Central memory CD4-positive, alpha-beta T cell (primary cell): ENCODE data around the gene EDEM3.

Source experiments
- DNase-seq: peaks from one replicate; pipeline ENCODE4 v3.0.0; 2022

EDEM3 gene

GRCh38 chr1:184664661-184665060 lies 90.0 kb downstream of the EDEM3 start:
- no peak for DNase-seq

GRCh38 chr1:184664042-184664660 lies 90.5 kb downstream of the EDEM3 start:
- DNase-seq: no peak

- DNase-seq: no peak
Observed at GRCh38 chr1:184661801-184662200, 92.9 kb downstream of the EDEM3 start.

DNA sequence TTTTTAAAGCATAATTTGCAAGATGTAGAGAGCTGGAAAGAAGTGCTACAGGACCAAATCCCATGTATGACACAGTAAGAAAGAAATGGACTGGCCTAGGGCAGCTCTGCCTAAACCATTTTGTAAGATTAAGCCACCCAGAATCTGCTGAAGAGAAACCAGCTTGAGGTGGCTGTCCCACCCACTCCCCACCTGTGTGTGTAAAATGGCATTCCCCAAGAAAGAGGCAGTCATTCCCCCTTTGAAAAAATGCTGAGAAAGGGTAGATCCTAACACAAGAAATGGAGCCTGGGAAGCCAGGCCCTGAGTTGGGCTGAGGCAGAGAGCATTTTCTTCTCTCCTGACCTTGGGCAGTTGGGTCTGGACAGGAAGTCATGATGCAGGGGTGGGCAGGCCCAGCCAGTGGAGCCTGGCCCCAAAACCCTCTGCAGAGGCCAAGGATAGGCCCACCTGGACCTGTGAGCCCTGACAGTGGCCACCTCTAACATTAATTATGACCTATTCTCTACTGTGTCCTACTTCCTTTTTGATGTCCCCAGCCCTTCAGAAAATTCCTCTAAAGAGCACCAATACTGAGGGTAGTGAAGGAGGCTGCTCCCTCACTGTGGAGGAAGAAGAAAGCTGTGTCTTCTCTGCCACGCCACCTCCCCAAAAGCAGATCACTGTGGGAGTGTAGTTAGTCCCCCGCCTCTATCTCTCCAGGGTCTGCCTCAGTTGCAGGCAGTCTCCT lies 94.0 kb downstream of the EDEM3 start:
- DNase-seq: no peak

GRCh38 chr1:184658055-184658454 lies 96.6 kb downstream of the EDEM3 start:
- DNase-seq: no peak

GRCh38 chr1:184656221-184656620 lies 98.4 kb downstream of the EDEM3 start:
- no peak for DNase-seq

DNA sequence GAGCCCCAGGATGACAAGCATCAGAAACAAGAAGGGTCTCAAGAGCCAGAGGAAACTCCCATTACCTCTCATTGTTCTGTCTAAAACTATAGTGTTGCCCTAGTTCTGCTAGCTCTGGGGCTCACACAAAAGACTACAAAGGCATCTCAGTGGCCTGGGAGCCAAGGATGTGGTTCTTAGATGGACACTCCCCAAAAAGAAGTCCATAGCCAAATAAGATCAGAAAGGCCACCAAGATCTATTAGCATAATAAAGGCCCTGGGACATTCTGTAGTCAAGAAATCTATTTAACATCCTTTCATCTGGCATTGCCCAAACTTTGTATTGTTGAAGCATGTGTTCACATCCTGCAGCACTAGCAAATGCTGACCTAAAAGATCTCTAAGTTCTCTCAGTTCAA lies 99.5 kb downstream of the EDEM3 start:
- DNase-seq: no peak

- DNase-seq: no peak
Observed at GRCh38 chr1:184650177-184650866, 104.3 kb downstream of the EDEM3 start.

DNA sequence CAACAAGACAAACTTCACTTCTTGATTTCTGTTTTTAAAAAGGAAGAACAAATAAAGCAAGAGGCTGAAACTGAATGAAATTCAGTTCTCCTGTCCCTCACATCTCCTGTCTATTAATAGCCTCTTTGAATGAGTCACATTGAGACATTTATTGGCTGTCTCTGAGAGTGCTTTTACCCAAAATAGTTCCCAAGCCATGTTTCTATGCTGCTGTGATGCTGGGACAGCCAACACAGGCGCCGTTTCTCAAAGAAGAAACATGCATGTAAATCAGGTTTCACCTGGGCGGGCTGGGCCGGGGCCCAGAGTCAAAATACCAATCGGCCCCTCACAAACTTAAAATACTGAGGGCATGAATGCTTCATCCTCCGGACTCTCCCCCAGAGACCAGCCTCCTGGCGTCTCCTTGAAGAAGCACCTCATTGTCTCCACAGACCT lies 105.2 kb downstream of the EDEM3 start:
- no peak for DNase-seq

GRCh38 chr1:184648856-184649201 lies 105.8 kb downstream of the EDEM3 start:
- DNase-seq: no peak

DNA sequence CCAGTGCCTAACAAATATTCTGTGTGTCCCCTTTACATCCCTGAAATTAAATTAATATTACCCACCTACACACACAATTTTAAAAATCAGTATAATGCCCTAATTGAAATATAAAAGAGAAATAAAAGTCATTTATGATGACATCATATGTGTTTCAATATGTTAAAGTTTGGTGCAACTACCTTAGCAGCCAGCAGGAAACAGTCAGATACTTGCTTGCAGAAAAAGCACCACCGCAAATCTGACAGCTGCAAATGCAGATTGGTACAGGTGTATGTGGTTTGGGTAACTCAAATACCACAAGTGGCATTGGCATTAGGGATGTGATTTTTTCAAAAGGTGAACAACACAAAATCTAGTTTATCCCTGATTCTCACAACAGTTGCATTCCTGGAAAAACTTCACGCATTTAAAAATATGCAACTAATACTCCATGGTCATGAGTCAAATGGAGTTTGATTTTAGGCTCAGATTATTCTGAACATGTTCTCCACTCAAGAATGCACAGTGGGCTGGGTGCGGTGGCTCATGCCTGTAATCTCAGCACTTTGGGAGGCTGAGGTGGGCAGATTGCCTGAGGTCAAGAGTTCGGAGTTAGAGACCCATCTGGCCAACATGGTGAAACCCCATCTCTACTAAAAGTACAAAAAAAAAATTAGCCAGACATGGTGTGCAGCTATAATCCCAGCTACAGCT lies 106.3 kb downstream of the EDEM3 start:
- DNase-seq: no peak

DNA sequence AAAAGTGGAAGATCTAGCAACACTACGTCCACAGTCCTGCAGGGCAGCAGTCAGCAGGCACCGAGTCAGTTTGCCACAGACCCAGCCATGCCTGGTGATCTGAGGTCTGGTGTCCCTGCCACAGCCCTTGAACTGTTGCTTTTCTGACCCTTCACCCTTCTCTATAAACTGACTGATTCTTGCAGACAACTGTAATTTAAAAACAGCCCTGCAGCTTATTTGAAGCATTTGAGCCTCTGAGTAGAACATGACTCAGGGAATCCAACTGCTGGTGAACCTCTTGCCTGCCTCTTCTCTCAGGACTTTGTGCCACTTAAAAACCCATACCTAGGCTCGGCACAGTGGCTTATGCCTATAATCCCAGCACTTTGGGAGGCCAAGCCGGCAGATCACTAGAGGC lies 107.2 kb downstream of the EDEM3 start:
- no peak for DNase-seq

GRCh38 chr1:184646824-184647223 lies 107.8 kb downstream of the EDEM3 start:
- no peak for DNase-seq

DNA sequence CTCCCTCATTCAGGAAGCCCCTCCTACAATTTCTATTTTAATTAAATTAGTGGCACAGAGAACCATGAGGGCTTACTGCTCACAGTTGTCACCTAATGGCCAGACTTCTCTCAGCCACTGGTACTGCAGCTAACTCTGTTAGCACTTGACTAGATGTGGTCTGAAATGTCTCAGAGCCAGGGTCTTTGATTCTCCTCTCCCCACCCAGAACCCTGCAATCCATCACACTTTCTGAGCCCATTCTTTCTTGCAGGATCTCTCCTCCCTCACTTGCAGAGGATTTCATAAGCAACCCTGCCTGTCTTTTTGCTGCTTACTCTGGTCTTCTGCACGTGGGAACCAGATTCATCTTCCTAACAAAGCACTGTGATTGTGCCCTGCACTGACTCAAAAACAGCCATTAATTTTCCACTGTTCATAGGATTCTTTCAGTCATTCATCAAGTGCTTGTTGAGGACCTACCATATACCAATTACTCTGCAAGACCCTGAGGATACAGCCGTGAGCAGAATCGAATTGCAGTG lies 108.4 kb downstream of the EDEM3 start:
- DNase-seq: no peak

- DNase-seq: no peak
Observed at GRCh38 chr1:184644771-184645170, 109.9 kb downstream of the EDEM3 start.

GRCh38 chr1:184643661-184644060 lies 111.0 kb downstream of the EDEM3 start:
- DNase-seq: no peak

GRCh38 chr1:184641894-184642293 lies 112.8 kb downstream of the EDEM3 start:
- DNase-seq: no peak

DNA sequence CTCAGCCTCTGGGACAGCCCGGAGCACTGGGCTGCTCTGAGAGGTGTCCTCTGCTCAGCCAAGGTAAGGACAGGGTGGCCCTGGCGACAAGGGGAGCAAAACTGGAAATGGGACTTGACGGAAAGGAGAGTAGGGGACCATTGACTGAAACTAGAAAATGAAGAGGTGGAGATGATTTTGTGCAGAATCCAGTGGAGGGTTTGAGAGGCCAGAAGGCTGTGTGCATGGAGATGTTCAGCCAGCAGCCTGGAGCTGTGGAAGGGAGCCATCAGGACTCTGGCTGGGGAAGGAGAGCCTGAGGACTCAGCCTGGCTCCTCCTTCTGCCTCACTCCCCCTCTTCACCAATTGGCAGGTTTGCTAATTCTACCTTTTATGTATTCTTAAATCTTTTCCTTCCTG lies 114.2 kb downstream of the EDEM3 start:
- no peak for DNase-seq
